ENCODE measurements around the gene BLTP1.

Gene BLTP1

GRCh38 chr4:122178961-122179360 is 26.8 kb downstream of the BLTP1 start:
- no peak for DNase-seq

- no peak for DNase-seq
These were observed 43.6 kb downstream of the BLTP1 start for GRCh38 chr4:122195718-122196117.

Measured in NCI-H2107 (cell line).